K562 (cell line): ENCODE data around the gene GNAQ. TPM values are rescaled to one million over a fixed set of nuclear protein-coding genes. Genes with fewer than 3 reads are reported as not detected.
A peak's percentile ranks its signal among the peaks of the same experiment; 100 is the strongest.

Source experiments
- ARID2 ChIP-seq: fragments of 450-650 bp; IDR thresholded peaks from 2 replicates; pipeline ENCODE4 v1.6.1; 2017; ENCODE audit warnings: antibody characterized with exemption, mild to moderate bottlenecking
- CHCHD3 ChIP-seq: fragments of 250-450 bp; sonication (Bioruptor Pico); IDR thresholded peaks from 2 replicates; pipeline ENCODE4 v2.1.2; 2022; ENCODE audit warnings: mild to moderate bottlenecking
- DEAF1 ChIP-seq: fragments of 450-650 bp; formaldehyde crosslinking; IDR thresholded peaks from 2 replicates; pipeline ENCODE4 v1.4.0; 2020; ENCODE audit warnings: mild to moderate bottlenecking, moderate library complexity
- ESRRA ChIP-seq: fragments of 450-650 bp; IDR thresholded peaks from 2 replicates; pipeline ENCODE4 v1.6.1; 2014; ENCODE audit warnings: low read depth, mild to moderate bottlenecking, moderate library complexity, borderline replicate concordance
- FOS ChIP-seq: IDR thresholded peaks from 3 replicates; pipeline ENCODE4 v1.6.1; 2011; ENCODE audit not compliant: insufficient read length; ENCODE audit errors: extremely low read depth
- FOXA1 ChIP-seq: fragments of 450-650 bp; IDR thresholded peaks from 2 replicates; pipeline ENCODE4 v1.6.1; 2016; ENCODE audit warnings: mild to moderate bottlenecking, borderline replicate concordance
- FOXK2 ChIP-seq, 2 experiments: fragments of 450-650 bp; IDR thresholded peaks in 1 of 2; conservative IDR thresholded peaks in 1 of 2; 2 replicates each; pipeline ENCODE4 v1.6.1; 2016; ENCODE audit warnings: low read depth in 2 of 2, mild to moderate bottlenecking in 1 of 2
- GTF2E2 ChIP-seq: fragments of 200-800 bp; sonication (Bioruptor generic); IDR thresholded peaks from 2 replicates; pipeline ENCODE4 v1.6.1; 2016; ENCODE audit warnings: missing genetic modification characterization, missing compliant biosample characterization
- HDAC8 ChIP-seq: fragments of 450-650 bp; IDR thresholded peaks from 2 replicates; pipeline ENCODE4 v1.6.1; 2016; ENCODE audit warnings: mild to moderate bottlenecking, missing genetic modification characterization, moderate library complexity, missing compliant biosample characterization
- HMGN3 ChIP-seq: IDR thresholded peaks from 2 replicates; pipeline ENCODE4 v1.6.1; 2011; ENCODE audit warnings: borderline replicate concordance, low read depth, mild to moderate bottlenecking, mixed read lengths, low read length; ENCODE audit not compliant: insufficient read length; ENCODE audit errors: extremely low read depth
- MAZ ChIP-seq, 2 experiments: fragments of 450-650 bp in 1 of 2; sonication (generic) in 1 of 2; formaldehyde crosslinking; IDR thresholded peaks in 1 of 2; conservative IDR thresholded peaks in 1 of 2; 2 replicates each; pipeline versions ENCODE4 v1.4.0 to v1.5.0; 2020; ENCODE audit warnings: mild to moderate bottlenecking in 1 of 2, missing genetic modification reagents in 1 of 2
- NR4A1 ChIP-seq, 2 experiments: fragments of 250-450 bp in 1 of 2; fragments of 450-650 bp in 1 of 2; sonication (Bioruptor Pico) in 1 of 2; IDR thresholded peaks; 2 replicates each; pipeline versions ENCODE4 v1.4.0 to v1.6.1; 2016 to 2020; ENCODE audit warnings: mild to moderate bottlenecking in 2 of 2, missing compliant biosample characterization in 1 of 2, missing genetic modification characterization in 1 of 2, moderate library complexity in 1 of 2
- RAD21 ChIP-seq, 2 experiments: fragments of 250-450 bp in 1 of 2; fragments of 450-650 bp in 1 of 2; sonication (Bioruptor Pico) in 1 of 2; formaldehyde crosslinking in 1 of 2; IDR thresholded peaks in 1 of 2; conservative IDR thresholded peaks in 1 of 2; 2 replicates each; pipeline versions ENCODE4 v1.4.0 to v1.8.0; 2020 to 2022; ENCODE audit warnings: mild to moderate bottlenecking in 2 of 2, moderate library complexity in 1 of 2
- SOX6 ChIP-seq: fragments of 450-650 bp; IDR thresholded peaks from 2 replicates; pipeline ENCODE4 v1.6.1; 2014; ENCODE audit warnings: mild to moderate bottlenecking
- SPI1 ChIP-seq: IDR thresholded peaks from 2 replicates; pipeline ENCODE4 v1.6.1; 2011; ENCODE audit warnings: low read depth, low read length, control low read depth, borderline replicate concordance
- SRF ChIP-seq, 2 experiments: fragments of 250-450, 450-650 bp in 1 of 2; sonication (Bioruptor Pico) in 1 of 2; sonication (generic) in 1 of 2; formaldehyde crosslinking; IDR thresholded peaks; 2 replicates each; pipeline versions ENCODE4 v1.5.0 to v1.5.1; 2020 to 2022; ENCODE audit warnings: mild to moderate bottlenecking in 1 of 2, missing genetic modification reagents in 1 of 2
- ZNF324 ChIP-seq: fragments of 250-450 bp; sonication (Bioruptor Pico); IDR thresholded peaks from 2 replicates; pipeline ENCODE4 v1.4.0; 2020; ENCODE audit warnings: mild to moderate bottlenecking
- ZNF384 ChIP-seq: IDR thresholded peaks from 2 replicates; pipeline ENCODE4 v1.6.1; 2012; ENCODE audit warnings: low read depth, low read length, improper control_type of control experiment
- ZNF551 ChIP-seq: fragments of 250-450 bp; sonication (Bioruptor Pico); IDR thresholded peaks from 2 replicates; pipeline ENCODE4 v1.5.0; 2021; ENCODE audit warnings: mild to moderate bottlenecking, moderate library complexity
- ZNF75A ChIP-seq: fragments of 450-650 bp; formaldehyde crosslinking; IDR thresholded peaks from 2 replicates; pipeline ENCODE4 v1.4.0; 2020; ENCODE audit warnings: mild to moderate bottlenecking
- ZNF79 ChIP-seq: fragments of 250-450 bp; sonication (Bioruptor Pico); IDR thresholded peaks from 2 replicates; pipeline ENCODE4 v1.4.0; 2020; ENCODE audit warnings: low read depth, mild to moderate bottlenecking, moderate library complexity
- polyA plus RNA-seq, 8 experiments: library from polyadenylated mRNA; depleted of rRNA in 4 of 8; stranded (reverse) in 5 of 8; unstranded in 3 of 8; fragments of >200 nt; fragmentation: Nextera tagmentation in 2 of 8; fragmentation: Illumina TruSeq in 1 of 8; extraction: Ambion mirVana in 2 of 8; extraction: Trizol in 1 of 8; gene quantifications; 2 replicates each; pipeline versions ENCODE4 v1.2.1 to v1.2.3, GENCODE V29; 2011 to 2014; ENCODE audit warnings: inconsistent platforms in 1 of 8, missing spikeins in 1 of 8
- total RNA-seq, 7 experiments: library from RNA; depleted of rRNA in 6 of 7; stranded (reverse); fragments of >200 nt in 6 of 7; fragmentation: Illumina TruSeq in 2 of 7; extraction: Trizol in 2 of 7; gene quantifications; 2 replicates each; pipeline versions ENCODE4 v1.2.1 to v1.2.3, GENCODE V29; 2011 to 2021; ENCODE audit warnings: low replicate concordance in 1 of 7
- TF ChIP-seq, protein P1 (sequence below): fragments of 450-650 bp; formaldehyde crosslinking; IDR thresholded peaks from 2 replicates; pipeline ENCODE4 v1.4.0; 2020; ENCODE audit warnings: mild to moderate bottlenecking, moderate library complexity
- TF ChIP-seq, protein P2 (sequence below): IDR thresholded peaks from 2 replicates; pipeline ENCODE4 v1.6.1; 2011; ENCODE audit warnings: borderline replicate concordance, low read depth, mild to moderate bottlenecking, moderate library complexity, low read length; ENCODE audit not compliant: insufficient read depth, poor library complexity, severe bottlenecking

The GNAQ gene
- total and polyA plus RNA-seq, 9 of the 15 experiments (the other 6 are each of a cell fraction or from before 2014, with no cell fraction given): 4.8 to 27.9 (median 17.5) TPM

DNA sequence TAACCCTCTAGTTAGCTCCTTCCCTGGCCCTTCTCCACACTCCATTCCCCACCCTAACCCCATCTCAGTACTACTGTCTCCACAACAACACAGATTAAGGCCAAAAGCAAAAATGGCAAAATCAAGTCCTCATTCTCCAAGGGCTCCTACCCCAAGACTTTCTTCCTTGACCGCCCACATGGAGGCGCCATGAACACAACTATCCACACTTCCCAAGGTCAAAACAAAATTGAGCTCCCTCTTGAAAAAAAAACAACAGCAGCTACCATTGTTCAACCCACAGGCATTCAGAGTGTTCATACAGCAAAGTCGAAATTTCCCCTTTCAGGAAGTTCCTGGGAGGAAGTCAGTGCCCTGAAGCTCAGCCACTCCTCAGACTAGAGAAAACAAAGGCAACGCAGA lies 54.4 kb downstream of the GNAQ start (continued):
- no peak for TF ChIP-seq ZNF551 (CRISPR knock-in tag)
- no peak for TF ChIP-seq HMGN3
- TF ChIP-seq, protein P1, sequence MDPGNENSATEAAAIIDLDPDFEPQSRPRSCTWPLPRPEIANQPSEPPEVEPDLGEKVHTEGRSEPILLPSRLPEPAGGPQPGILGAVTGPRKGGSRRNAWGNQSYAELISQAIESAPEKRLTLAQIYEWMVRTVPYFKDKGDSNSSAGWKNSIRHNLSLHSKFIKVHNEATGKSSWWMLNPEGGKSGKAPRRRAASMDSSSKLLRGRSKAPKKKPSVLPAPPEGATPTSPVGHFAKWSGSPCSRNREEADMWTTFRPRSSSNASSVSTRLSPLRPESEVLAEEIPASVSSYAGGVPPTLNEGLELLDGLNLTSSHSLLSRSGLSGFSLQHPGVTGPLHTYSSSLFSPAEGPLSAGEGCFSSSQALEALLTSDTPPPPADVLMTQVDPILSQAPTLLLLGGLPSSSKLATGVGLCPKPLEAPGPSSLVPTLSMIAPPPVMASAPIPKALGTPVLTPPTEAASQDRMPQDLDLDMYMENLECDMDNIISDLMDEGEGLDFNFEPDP (CRISPR knock-in tag): no peak
- peak; percentile 32; the same call in 1 of the 2 replicates for TF ChIP-seq SOX6
- peak; percentile 89 for TF ChIP-seq ESRRA
- 0 out of 4 replicates have a peak, but pooled peaks of 1 of the 2 experiments have one; percentile 26 for TF ChIP-seq MAZ (CRISPR knock-in tag; conservative IDR thresholded peaks at IDR 0.05 in 1 of 2, IDR thresholded peaks at IDR 0.05 in 1 of 2)
- TF ChIP-seq, protein P2, sequence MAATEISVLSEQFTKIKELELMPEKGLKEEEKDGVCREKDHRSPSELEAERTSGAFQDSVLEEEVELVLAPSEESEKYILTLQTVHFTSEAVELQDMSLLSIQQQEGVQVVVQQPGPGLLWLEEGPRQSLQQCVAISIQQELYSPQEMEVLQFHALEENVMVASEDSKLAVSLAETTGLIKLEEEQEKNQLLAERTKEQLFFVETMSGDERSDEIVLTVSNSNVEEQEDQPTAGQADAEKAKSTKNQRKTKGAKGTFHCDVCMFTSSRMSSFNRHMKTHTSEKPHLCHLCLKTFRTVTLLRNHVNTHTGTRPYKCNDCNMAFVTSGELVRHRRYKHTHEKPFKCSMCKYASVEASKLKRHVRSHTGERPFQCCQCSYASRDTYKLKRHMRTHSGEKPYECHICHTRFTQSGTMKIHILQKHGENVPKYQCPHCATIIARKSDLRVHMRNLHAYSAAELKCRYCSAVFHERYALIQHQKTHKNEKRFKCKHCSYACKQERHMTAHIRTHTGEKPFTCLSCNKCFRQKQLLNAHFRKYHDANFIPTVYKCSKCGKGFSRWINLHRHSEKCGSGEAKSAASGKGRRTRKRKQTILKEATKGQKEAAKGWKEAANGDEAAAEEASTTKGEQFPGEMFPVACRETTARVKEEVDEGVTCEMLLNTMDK: peak; percentile 32
- no peak for TF ChIP-seq FOS
- 0 out of 2 replicates have a peak, but pooled peaks have one; percentile 42 for TF ChIP-seq DEAF1 (CRISPR knock-in tag)
- TF ChIP-seq SPI1: peak; percentile 30; the same call in 1 of the 2 replicates
- peak; percentile 86 for TF ChIP-seq ZNF384
- TF ChIP-seq GTF2E2 (tag): no peak
- peak; percentile 72; the same call in 1 of the 2 replicates for TF ChIP-seq ARID2
- TF ChIP-seq NR4A1 (CRISPR knock-in tag; IDR thresholded peaks at IDR 0.05): no peak
- TF ChIP-seq NR4A1 (tag; IDR thresholded peaks at IDR 0.05): no peak
- no peak for TF ChIP-seq SRF (CRISPR knock-in tag; IDR thresholded peaks at IDR 0.05)
- TF ChIP-seq ZNF75A (CRISPR knock-in tag): no peak
- peak in 1 of 2 experiments; percentile 49; a peak in 1 of 4 replicates for TF ChIP-seq FOXK2 (conservative IDR thresholded peaks at IDR 0.05 in 1 of 2, IDR thresholded peaks at IDR 0.05 in 1 of 2; ENCODE audit: low read depth in 2 of 2)
- no peak for TF ChIP-seq ZNF79
- TF ChIP-seq RAD21 (CRISPR knock-in tag; conservative IDR thresholded peaks at IDR 0.05 in 1 of 2, IDR thresholded peaks at IDR 0.05 in 1 of 2): peak; percentile 72 to 85
- TF ChIP-seq ZNF324 (CRISPR knock-in tag): no peak
- TF ChIP-seq CHCHD3 (CRISPR knock-in tag): no peak
- TF ChIP-seq HDAC8 (tag): no peak
- TF ChIP-seq FOXA1: no peak
